ENCODE data around the gene U2AF2.
A peak's percentile ranks its signal among the peaks of the same experiment; 100 is the strongest.

U2AF2 gene

DNA sequence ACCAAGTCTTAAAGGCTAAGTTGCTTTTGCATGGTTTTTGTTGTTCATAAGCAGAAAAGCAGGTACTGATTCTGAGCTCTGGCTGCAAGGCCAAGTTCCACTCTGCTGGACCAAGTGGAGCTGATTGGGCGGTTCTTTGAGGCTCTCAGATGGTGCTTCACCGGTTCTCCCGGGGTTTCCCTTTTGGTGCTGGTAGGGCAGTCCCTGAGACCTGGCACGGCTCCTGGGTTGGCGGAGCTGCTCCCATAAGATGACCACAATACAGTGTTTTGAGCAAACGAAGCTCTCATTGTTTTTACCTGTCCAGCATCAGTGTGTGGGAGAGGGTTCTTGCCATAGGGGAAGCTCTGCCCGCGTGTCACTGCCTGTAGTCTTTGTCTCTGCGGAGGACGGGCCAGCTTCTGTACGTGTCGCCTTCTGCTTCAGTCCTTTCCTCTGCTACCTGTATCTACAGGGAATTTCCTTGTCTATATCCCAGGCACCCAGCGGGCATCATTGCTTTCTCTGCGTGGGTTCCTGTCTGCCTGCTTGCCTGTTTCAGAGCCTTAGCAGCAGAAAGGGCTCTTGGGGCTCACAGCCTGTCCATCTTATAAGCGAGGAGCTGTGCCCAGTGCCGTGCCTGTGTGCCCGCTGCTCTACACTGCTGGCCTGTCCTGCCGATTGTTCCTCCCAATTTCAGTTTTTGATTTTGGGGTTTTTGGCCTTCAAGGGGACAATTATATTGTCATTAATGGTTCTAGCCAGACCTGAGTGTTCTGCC, 2.3 kb downstream of the U2AF2 start:
- DNase-seq (ENCODE audit: low spot score), result no peak

DNA sequence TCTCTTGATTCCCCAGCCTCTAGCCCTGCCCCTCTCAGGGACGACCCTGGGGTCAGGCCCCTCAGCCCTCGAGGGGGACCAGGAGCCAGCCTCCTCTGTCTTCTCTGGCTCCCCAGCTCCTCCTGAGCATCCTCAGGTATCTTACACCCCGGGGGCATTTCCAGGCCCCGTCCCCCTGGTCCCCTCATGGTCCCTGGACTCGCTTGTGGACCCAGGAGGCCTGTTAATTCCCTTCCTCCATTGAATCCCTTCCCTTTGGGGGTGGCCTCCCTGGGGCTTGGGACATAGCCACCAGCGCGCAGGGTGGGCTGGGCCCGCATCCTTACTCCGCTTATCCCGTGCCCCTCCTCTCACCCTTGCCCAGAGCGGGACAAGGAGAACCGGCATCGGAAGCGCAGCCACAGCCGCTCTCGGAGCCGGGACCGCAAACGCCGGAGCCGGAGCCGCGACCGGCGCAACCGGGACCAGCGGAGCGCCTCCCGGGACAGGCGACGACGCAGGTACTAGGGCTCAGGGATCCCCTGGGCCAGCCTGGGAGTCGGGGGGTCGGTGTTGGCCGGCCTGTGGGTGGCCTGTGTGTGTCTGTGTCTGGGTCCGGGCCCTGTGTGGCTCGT, 4.1 kb downstream of the U2AF2 start:
- DNase-seq (ENCODE audit: low spot score), result no peak

DNA sequence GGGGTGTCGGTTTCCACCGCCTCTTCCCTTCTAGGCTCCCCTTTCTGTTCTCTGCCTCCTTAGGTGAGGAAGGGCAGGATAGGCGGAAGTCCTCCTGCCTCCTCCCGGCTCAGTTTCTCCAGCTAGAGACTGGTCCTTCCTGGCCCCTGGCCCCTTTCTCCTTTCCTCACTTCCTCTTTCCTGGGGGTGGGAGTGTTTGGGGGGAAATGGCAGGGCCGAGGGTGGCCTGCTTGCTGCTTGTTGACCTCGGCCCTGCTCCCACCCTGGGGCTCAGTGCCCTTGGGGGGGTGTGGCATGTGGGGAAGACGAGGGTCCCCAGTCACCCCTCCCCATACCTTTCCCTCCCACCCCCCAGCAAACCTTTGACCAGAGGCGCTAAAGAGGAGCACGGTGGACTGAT, 5.0 kb downstream of the U2AF2 start:
- DNase-seq (ENCODE audit: low spot score), result no peak

DNA sequence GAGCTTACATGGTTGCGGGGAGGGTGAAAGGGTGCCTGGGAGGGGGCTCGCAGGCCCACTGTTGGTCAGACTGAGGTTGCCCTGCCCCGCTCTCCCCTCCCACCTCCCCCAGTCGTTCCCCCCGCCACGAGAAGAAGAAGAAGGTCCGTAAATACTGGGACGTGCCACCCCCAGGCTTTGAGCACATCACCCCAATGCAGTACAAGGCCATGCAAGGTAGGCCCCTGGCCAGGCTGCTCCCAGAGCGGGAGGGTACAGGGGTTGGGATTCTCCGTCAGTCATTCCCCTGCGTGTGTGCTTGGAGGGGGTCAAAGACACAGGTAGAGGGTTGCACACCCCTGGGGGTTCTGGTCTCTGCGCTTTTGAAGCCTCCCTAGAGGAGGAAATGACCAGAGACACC, 5.6 kb downstream of the U2AF2 start:
- no peak for DNase-seq (ENCODE audit: low spot score)

DNA sequence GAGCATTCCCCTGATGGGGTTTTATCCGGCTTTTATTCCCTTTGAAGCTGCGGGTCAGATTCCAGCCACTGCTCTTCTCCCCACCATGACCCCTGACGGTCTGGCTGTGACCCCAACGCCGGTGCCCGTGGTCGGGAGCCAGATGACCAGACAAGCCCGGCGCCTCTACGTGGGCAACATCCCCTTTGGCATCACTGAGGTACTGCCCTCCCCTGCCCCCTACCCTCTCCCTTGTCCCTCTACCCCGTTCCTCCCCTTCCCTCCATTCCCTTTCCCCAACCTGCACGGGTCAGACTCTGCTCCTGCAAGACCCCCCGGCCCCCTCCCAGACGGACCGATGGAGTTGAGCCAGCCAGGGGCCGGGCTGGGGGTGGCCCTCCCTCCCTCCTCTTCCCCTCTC, 6.2 kb downstream of the U2AF2 start:
- no peak for DNase-seq (ENCODE audit: low spot score)

DNA sequence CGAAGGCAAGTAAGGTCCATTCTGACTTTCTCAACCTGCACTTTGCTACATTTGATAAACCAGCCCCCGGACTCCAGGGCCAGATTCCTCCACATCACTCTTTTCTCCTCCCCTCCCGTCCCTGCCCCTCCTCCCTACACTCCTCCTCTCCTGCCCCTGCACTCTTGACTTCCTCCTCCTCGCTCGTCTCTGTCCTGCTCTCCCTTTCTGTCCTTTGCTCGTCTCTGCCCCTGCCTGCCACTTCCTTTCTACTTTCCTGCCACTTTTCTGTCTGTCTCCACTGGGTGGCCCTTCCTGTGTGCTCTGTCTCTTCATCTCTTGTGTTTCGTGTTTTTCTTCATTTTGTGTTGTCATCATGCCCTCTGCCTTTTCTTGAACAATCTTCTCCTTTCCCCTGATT, 7.0 kb downstream of the U2AF2 start:
- DNase-seq (ENCODE audit: low spot score), result no peak

DNA sequence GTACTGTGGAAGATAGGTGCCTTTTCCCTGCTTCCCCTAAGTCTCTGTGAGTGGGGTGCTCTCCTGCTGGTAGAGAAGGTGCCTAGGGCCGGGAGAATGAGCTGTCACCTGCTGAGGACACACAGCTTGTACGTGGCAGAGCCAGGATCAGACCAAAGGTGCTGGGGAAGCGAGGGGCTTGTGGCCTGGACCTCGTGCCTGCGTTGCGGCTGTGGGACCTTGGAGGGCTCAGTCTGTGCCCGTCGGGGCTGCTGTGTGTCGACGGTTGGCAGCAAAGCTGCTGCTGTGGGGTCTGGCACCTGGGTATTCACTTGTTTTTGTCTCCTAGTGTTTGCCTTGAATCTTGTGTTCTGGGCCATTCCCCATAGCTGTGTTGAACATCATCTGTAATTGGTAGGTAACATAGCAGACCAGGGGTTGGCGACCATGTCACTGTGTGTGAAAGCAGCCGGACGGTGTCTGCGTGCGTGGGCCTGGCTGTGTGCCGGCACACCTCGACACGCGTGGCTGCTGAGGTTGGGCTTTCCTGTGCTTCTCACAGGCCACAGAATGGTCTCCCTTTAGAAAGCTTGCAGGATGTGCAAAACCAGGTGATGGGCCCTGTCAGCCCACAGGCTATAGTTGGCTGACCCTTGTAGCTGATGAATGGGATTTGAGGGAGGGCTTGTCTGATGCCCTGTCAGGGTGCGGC, 9.2 kb downstream of the U2AF2 start:
- no peak for DNase-seq (ENCODE audit: low spot score)

DNA sequence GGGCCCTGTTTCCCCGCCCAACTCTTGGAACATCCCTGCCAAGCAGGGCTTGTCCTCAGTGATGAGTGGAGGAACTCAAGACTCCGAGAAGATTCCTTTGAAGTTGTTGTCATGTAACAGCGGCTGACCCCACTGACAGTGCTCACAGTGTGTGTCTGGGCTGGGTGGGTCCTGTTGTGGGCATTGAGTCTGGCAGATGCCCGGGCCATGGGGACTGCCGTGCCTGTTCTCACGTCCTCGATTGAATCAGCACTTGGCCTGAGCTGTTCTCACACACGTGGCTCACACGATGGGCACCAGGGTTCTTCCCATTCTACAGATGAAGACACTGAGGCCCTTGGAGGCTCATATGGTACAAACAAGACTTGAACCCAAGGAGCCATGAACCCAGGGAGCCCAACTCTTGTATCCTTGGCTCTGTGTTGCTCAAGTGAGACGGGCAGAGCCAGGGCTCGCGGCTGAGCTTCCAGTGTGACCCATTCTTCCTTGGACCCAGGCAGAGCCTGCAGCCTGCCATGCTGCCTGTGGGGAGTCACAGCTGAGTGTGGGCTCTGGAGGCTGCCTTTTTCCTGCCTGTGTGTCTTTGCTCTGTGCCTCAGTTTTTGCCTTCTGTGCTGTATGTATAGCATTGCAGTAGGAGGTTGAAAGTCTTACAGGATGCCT, 11.6 kb downstream of the U2AF2 start:
- no peak for DNase-seq (ENCODE audit: low spot score)

DNA sequence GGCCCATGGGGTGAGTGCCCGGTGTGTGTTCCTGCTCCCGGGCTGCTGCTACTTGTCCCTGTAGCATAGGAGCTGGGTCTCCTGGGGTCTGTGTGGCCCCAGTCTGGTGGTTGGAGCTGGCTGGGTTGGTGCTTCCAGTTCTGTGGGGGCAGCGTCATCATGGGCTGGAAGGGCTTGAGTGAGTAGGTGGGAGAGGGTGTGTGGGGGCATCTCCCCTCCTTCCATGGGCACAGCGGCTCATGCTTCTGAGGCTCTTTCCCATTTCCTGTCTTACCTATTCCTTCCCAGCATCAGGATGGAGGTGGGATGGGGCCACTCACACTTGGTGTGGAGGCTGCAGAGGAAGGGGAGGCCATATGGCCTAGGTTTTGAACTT, 12.2 kb downstream of the U2AF2 start:
- no peak for DNase-seq (ENCODE audit: low spot score)

DNA sequence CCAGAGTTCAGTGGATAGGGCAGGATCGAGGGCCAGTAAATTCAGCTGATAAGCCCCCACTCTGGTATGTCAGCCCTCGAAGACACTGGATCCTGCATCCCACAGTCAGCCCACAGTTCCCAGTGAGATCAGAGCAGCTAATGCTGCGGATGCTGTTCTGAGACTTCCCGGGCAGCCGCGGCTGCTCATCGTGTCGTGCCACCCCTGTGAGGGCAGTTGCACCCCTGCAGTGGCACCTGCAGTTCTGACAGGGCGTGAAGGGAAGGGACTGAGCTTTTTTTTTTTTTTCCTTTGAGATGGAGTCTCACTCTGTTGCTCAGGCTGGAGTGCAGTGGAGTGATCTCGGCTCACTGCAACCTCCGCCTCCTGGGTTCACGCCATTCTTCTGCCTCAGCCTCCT, 12.7 kb downstream of the U2AF2 start:
- DNase-seq (ENCODE audit: low spot score), result no peak

DNA sequence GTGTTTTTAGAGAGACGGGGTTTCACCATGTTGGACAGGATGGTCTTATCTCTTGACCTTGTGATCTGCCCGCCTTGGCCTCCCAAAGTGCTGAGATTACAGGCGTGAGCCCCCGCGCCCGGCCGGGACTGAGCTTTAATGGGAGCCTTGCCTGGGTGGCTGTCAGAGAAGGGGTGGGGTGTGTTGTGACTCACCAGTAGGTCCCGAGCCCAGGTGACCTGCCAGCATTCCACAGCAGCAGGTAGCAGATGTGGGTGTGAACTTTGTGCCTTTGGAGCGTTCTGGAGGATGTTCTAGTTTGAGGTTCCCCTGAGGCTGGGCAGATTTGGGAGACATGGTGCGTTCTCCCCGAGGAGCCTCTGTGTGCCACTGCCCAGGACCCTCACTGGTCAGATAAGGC, 13.1 kb downstream of the U2AF2 start:
- DNase-seq (ENCODE audit: low spot score), result no peak

DNA sequence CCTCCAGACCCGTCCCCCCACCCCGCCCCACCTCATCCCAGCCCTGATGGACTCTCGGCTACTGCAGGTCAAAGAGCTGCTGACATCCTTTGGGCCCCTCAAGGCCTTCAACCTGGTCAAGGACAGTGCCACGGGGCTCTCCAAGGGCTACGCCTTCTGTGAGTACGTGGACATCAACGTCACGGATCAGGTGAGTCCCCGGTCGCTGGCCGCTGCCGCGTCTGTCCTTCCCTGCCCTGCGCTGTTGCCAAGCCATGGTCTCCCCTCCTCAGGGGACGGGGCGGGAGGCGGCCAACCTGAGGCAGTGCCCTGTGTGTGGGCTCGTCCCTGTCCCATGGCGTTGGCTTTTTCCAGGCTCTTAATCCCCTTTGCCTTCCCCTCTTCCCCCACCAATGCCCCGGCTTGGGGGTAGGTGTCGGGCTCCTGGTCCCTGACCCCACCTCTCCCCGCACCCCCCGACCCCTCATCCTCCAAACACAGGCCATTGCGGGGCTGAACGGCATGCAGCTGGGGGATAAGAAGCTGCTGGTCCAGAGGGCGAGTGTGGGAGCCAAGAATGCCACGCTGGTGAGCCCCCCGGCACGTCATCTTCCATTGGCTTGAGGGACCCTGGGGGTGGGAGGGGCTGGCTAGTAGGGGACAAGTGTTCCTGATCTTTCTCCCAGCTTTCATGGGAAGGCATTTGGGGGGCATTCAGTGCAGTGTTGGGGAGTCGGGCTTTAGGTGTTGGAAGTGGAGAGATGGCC, 13.9 kb downstream of the U2AF2 start:
- DNase-seq (ENCODE audit: low spot score), result no peak

DNA sequence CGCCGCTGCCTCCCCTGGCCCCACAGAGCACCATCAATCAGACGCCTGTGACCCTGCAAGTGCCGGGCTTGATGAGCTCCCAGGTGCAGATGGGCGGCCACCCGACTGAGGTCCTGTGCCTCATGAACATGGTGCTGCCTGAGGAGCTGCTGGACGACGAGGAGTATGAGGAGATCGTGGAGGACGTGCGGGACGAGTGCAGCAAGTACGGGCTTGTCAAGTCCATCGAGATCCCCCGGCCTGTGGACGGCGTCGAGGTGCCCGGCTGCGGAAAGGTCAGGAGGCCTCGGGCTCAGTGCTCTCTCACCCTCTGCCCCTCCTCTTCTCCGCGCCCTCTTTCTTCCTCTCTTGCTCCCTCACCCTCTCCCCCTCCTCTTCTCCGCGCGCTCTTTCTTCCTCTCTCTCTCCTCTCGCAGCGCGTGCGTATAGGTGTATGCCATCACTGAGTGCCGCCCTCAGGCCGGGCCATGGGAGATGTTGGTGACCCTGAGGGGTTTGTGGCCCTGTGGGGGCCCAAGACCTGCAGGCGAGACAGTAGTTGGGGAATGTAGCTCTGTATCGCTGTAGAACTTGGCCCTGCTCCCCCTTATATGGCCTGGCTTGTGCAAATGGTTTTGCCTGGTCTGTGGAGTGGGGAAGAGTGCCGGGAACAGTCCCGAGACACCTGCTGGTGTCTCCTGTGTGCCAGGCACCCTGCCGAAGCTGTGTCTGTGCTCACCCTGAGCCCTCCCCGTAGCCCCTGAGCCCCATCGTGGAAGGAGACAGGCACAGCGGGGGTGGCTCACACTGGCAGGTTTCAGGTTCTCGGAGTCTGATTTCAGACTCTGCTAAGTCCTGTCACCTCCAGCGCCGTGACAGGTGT, 14.8 kb downstream of the U2AF2 start:
- DNase-seq (ENCODE audit: low spot score), result peak; percentile 20

DNA sequence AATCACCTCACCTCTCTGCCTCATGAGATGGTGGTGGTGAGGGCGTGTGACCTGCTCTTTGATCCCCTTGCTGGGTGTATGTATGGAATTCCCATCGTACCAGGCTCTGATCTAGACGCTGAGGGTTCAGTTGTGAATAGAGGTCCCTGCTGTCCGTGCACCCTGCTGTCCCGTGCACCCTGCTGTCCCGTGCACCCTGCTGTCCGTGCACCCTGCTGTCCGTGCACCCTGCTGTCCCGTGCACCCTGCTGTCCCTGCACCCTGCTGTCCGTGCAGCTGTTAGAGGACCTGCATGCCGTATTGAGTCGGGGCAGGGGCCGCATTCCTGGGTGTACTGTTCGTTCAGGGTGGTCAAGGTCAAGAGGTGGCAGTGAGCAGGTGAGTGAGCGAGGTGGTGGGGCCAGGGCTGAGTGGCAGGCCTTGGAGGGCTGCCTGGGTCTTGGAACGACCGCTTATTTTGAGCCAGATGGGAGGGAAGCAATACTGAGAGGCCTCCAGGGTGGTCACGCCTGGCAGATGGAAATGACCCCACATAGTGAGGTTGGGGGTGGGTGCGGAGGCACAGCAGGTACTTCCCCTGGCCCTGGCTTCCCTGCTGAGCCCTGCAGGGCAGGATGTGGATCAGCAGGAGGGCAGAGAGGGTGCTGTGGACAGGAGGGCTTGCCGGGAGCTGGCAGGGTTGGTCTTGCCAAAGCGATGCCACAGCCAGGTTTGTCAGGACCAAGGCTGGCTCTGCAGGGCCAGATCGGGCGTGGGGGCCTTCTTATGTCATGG, 15.6 kb downstream of the U2AF2 start:
- peak; percentile 58 for DNase-seq (ENCODE audit: low spot score)

DNA sequence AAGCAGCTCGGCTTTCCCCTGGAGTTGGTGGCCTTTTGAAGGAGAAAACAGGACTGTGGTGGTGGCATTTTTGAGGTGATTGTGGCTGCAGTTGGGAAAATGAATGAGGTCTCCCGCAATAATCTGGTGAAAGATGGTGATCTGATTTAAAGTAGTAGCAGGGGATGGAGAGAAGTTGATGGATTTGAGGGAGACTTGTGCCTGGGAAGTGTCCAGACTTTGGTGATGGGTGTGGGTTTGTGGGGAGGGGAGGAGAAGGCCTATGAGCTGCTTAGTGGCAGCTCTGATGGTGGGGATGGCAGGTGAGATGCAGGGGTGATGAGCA, 16.2 kb downstream of the U2AF2 start:
- DNase-seq (ENCODE audit: low spot score), result no peak

DNA sequence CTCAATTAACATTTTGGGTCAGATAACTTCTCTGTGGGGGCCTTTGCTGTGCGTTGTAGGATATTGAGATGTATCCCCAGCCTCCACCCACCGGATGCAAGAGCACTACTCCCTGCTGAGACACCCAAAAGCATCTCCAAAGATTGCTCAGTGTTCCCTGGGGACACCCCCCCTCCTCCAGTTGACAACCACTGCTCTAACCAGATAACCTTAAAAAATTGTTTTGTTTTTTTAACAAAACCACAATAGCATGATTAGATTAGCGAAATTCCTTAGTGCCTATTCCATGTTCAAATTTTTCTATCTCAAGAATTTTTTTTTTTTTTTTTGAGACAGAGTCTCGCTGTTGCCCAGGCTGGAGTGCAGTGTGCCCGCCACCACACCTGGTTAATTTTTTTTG, 17.6 kb downstream of the U2AF2 start:
- no peak for DNase-seq (ENCODE audit: low spot score)

DNA sequence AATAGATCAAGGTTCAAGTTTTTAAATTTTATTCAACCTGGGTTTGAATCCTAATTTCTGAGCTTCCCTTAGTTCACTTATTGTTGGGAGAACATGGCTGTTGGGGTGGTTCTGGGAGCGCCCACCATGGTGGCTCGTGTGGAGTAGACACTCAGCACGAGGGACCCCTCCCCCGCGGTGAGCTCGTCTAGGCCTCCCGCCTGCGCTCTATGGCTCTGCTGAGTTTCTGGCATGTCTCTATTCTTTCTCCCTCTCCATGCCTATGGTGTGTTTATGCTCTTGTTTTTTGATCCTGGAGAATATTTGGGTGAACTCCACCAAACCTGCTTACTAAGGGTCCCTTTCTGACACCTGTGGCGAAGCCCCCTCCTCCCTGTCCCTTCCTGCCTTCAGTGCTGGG, 18.6 kb downstream of the U2AF2 start:
- DNase-seq (ENCODE audit: low spot score), result no peak

DNA sequence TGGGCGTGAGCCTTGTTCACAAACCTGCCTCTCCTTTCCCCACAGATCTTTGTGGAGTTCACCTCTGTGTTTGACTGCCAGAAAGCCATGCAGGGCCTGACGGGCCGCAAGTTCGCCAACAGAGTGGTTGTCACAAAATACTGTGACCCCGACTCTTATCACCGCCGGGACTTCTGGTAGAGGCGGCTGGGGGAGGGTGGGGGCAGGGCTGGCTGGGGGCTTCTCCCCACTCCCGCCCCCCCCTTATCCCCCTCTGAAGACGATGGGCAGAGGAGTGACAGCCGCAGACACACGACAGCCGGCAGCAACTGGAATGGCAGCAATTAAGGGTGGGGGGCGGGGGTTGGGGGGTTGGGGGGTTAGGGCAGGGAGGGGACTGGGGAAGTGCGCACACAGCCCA, 19.1 kb downstream of the U2AF2 start:
- DNase-seq (ENCODE audit: low spot score), result peak; percentile 41

DNA sequence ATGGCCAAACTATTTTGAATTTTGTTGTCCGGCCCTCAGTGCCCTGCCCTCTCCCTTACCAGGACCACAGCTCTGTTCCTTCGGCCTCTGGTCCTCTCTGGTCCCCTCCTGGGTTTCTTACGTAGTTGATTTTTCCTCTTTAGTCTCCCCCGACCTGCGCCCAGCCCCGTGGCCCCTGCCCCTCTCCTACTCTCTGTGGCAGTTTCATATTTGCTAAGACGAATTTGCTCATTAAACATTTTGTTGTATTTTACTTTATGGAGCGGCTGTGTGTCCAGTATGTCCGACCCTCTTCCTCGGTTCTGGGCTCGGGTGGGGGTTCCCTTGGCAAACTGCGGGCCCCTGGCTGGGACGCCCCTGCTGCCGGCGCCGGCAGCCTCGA, 19.6 kb downstream of the U2AF2 start:
- DNase-seq (ENCODE audit: low spot score), result peak; percentile 20

DNA sequence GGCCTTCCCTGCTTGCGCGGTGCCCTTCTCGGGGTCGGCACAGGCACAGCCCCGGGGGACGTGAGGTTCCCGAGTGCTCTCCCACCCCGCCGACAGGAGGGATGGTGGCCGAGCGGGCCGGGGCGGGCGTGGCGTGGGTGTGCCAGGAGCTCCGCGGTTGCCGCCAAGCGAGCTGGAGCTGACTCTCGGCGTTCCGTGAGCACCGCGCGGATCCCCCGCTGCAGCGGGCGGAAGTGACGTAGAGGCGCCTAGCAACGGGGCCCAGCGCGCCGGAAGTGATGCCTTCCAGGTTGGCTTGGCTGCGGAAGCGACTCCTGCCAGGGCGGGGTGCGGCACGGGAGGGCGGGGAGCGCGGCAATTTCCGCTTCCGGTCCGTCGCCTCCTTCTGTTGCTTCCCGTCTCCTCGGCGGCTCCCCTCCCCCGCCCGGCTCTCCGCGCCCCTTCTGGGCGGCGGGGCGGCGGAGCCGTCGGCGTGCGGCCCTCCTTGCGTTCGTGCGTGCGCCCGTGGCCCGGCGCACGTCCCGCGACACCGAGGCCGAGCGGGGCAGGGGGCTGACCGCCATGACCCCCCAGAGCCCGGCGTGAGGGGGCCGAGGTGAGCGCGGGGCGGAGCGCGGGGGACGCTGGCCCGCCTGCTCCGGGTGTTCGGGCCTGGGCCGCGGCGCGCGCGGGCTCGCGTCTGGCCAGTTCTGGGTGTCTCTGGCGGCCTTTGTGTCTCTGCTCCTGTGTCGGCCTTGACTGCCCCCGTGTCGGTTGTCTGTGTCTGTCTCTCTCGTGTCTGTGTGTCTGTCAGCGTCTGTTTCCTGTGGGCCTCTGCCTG, 20.2 kb downstream of the U2AF2 start, which contains the start of gene EPN1:
TSS of gene EPN1 (plus strand) at position 386 of the 820 bp plus-strand sequence. CDS start 3,402 bp downstream, outside the sequence.
- DNase-seq (ENCODE audit: low spot score), result peak; percentile 96
